Endothelial cell of umbilical vein (primary cell): ENCODE results near the gene CFAP69. TPM values are rescaled to one million over a fixed set of nuclear protein-coding genes. Genes with fewer than 3 reads are reported as not detected.

Source experiments
- BruUV-seq: library from RNA; stranded (reverse); fragments of 400-500 nt; replicated peaks from 2 replicates; lab custom pipeline; 2021; lab: Mats Ljungman, UMichigan
- CTCF ChIA-PET: fragments of 300-600, 350-600 bp; sonication (Branson Sonifier 250); formaldehyde crosslinking; loops from one replicate; lab custom pipeline; 2021; ENCODE audit warnings: antibody characterized with exemption, inconsistent platforms; lab: Charles Lee
- POLR2A ChIA-PET: fragments of 300-600, 350-600 bp; sonication (Branson Sonifier 250); formaldehyde crosslinking; loops from one replicate; lab custom pipeline; 2021; ENCODE audit warnings: antibody characterized with exemption, inconsistent platforms; lab: Charles Lee
- DNase-seq: peaks from one replicate; pipeline ENCODE4 v3.0.0-alpha.2; 2011; ENCODE audit warnings: low read depth, low spot score
- FAIRE-seq: peaks from 2 replicates; lab custom pipeline; 2011; peaks lifted over from hg19 to GRCh38; lab: Jason Lieb, UNC
- H2AFZ ChIP-seq: 2 replicates; pipeline ENCODE4 v1.6.0; 2012; ENCODE audit warnings: low read depth, low read length, control low read depth, inconsistent platforms
- H3K27ac ChIP-seq: 2 replicates; pipeline ENCODE4 v1.5.1; 2011; ENCODE audit warnings: low read depth, mild to moderate bottlenecking, control low read depth, low read length, moderate library complexity; ENCODE audit not compliant: insufficient read depth
- H3K27me3 ChIP-seq, 2 experiments: 2 replicates each; pipeline versions ENCODE4 v1.6.0 to v1.6.1; 2011; ENCODE audit warnings: low read length in 2 of 2, mixed read lengths in 1 of 2; ENCODE audit not compliant: control insufficient read depth in 2 of 2, insufficient read depth in 2 of 2
- H3K36me3 ChIP-seq, 2 experiments: 2 replicates in 1 of 2; 3 replicates in 1 of 2; pipeline ENCODE4 v1.5.1; 2011; ENCODE audit warnings: low read length in 2 of 2, mild to moderate bottlenecking in 1 of 2, moderate library complexity in 1 of 2; ENCODE audit not compliant: control insufficient read depth in 2 of 2, insufficient read depth in 2 of 2; ENCODE audit errors: extremely low read depth in 1 of 2
- H3K4me1 ChIP-seq: 3 replicates; pipeline ENCODE4 v1.5.1; 2011; ENCODE audit warnings: mild to moderate bottlenecking, low read length; ENCODE audit not compliant: control insufficient read depth, insufficient read depth; ENCODE audit errors: extremely low read depth
- H3K4me2 ChIP-seq: 2 replicates; pipeline ENCODE4 v1.6.1; 2011; ENCODE audit warnings: low read length, control low read depth, mixed read lengths; ENCODE audit not compliant: insufficient read depth
- H3K4me3 ChIP-seq, 3 experiments: fragments of 200-600 bp in 1 of 3; sonication (generic), shearing (Covaris generic) in 1 of 3; replicated peaks in 1 of 3; 2 replicates each; pipeline ENCODE4 v1.5.1; 2011 to 2016; ENCODE audit warnings: control low read depth in 3 of 3, low read length in 3 of 3, mild to moderate bottlenecking in 2 of 3, inconsistent platforms in 1 of 3, low read depth in 1 of 3, moderate library complexity in 1 of 3; ENCODE audit not compliant: insufficient read depth in 1 of 3
- H3K79me2 ChIP-seq: 2 replicates; pipeline ENCODE4 v1.6.0; 2012; ENCODE audit warnings: low read length, inconsistent platforms; ENCODE audit not compliant: control insufficient read depth, insufficient read depth
- H3K9ac ChIP-seq: replicated peaks from 2 replicates; pipeline ENCODE3; 2011; ENCODE audit warnings: low read length, control low read depth; ENCODE audit not compliant: insufficient read depth; ENCODE audit errors: extremely low read depth
- H3K9me1 ChIP-seq: replicated peaks from 3 replicates; pipeline ENCODE4 v1.6.0; 2011; ENCODE audit warnings: mild to moderate bottlenecking, low read length; ENCODE audit not compliant: control insufficient read depth, insufficient read depth; ENCODE audit errors: extremely low read depth
- H3K9me3 ChIP-seq: replicated peaks from 2 replicates; pipeline ENCODE4 v1.5.1; 2012; ENCODE audit warnings: low read length, inconsistent platforms; ENCODE audit not compliant: control insufficient read depth, insufficient read depth
- H4K20me1 ChIP-seq: replicated peaks from 2 replicates; pipeline ENCODE3; 2011; ENCODE audit warnings: mild to moderate bottlenecking, low read length; ENCODE audit not compliant: control insufficient read depth, insufficient read depth; ENCODE audit errors: extremely low read depth
- EZH2 ChIP-seq: IDR thresholded peaks from 2 replicates; pipeline ENCODE4 v1.6.1; 2012; ENCODE audit warnings: borderline replicate concordance, low read depth, mild to moderate bottlenecking, moderate library complexity, low read length, inconsistent platforms; ENCODE audit not compliant: severe bottlenecking
- FOS ChIP-seq: IDR thresholded peaks from 2 replicates; pipeline ENCODE4 v1.6.1; 2011; ENCODE audit warnings: mild to moderate bottlenecking, low read length, moderate library complexity, borderline replicate concordance; ENCODE audit not compliant: insufficient read depth
- GATA2 ChIP-seq: IDR thresholded peaks from 2 replicates; pipeline ENCODE4 v1.7.0; 2011; ENCODE audit warnings: low read depth, mild to moderate bottlenecking, moderate library complexity, mixed read lengths, low read length; ENCODE audit not compliant: insufficient read length, insufficient read depth
- JUN ChIP-seq: IDR thresholded peaks from 2 replicates; pipeline ENCODE4 v1.6.1; 2011; ENCODE audit warnings: borderline replicate concordance, low read depth; ENCODE audit not compliant: insufficient read length, insufficient read depth
- MYC ChIP-seq: IDR thresholded peaks from one replicate; pipeline ENCODE4 v1.6.1; 2011; ENCODE audit warnings: mild to moderate bottlenecking, low read depth, low read length
- POLR2A ChIP-seq: IDR thresholded peaks from 2 replicates; pipeline ENCODE4 v1.6.1; 2012; ENCODE audit warnings: low read depth, mild to moderate bottlenecking, control low read depth, low read length
- POLR2AphosphoS5 ChIP-seq: IDR thresholded peaks from 2 replicates; pipeline ENCODE4 v1.6.1; 2012; ENCODE audit warnings: low read depth, mild to moderate bottlenecking, control low read depth, low read length, moderate library complexity; ENCODE audit not compliant: insufficient read depth
- dilution Hi-C: fragments of 300-500 bp; cut with MboI; formaldehyde crosslinking; loops from one replicate; pipeline ENCODE4 v1.15.0; 2019; ENCODE audit warnings: low sequenced_read_pairs; ENCODE audit not compliant: extremely low pct_ligation_motif_present
- intact Hi-C: fragments of 100-400 bp; cut with micrococcal nuclease; formaldehyde crosslinking; loops from one replicate; pipeline ENCODE4 v1.10.0; 2022
- polyA plus RNA-seq, 4 experiments: library from polyadenylated mRNA; depleted of rRNA in 3 of 4; stranded (reverse) in 3 of 4; unstranded in 1 of 4; fragments of >200 nt; gene quantifications; 2 replicates each; pipeline versions ENCODE4 v1.2.1 to v1.2.3, GENCODE V29; 2011 to 2012; ENCODE audit warnings: missing spikeins in 1 of 4
- total RNA-seq: library from RNA; stranded (reverse); gene quantifications from 2 replicates; pipeline ENCODE4 v1.2.3, GENCODE V29; 2021
- TF ChIP-seq, protein P1 (sequence below), 2 donors: IDR thresholded peaks; 1 replicate in 1 of 2; 2 replicates in 1 of 2; pipeline ENCODE4 v1.5.1; 2011; ENCODE audit warnings: low read length in 2 of 2, mild to moderate bottlenecking in 2 of 2, moderate library complexity in 2 of 2, control low read depth in 1 of 2, inconsistent platforms in 1 of 2, low read depth in 1 of 2; ENCODE audit not compliant: insufficient read depth in 1 of 2; ENCODE audit errors: extremely low read depth in 1 of 2
- TF ChIP-seq, protein P2 (sequence below): IDR thresholded peaks from 2 replicates; pipeline ENCODE4 v1.6.1; 2011; ENCODE audit not compliant: insufficient read depth, insufficient read length

The CFAP69 gene
- total and polyA plus RNA-seq, 2 donors (not counting 3 experiments of a cell fraction or from before 2014, with no cell fraction given): 0.81 to 4.4 TPM

- Histone ChIP-seq H3K4me3 (no peak overlapping the region), H3K36me3 (no peaks in the 10 kb centered on the region), H3K4me2 (no peak overlapping the region), H3K9ac (no peak overlapping the region), H3K79me2 (no peaks in the 10 kb centered on the region), H3K9me1 (no peaks in the 10 kb centered on the region), H3K27me3 (peaks cover 19 to 22% of the 10 kb centered on the region in 2 experiments), H3K4me1 (no peaks in the 10 kb centered on the region), H4K20me1 (no peaks in the 10 kb centered on the region), H3K9me3 (no peaks in the 10 kb centered on the region), H2AFZ (no peak overlapping the region), H3K27ac (no peak overlapping the region)
- no peak for TF ChIP-seq POLR2AphosphoS5
- no peak for TF ChIP-seq GATA2
- no peak for TF ChIP-seq EZH2
- TF ChIP-seq, protein P1, sequence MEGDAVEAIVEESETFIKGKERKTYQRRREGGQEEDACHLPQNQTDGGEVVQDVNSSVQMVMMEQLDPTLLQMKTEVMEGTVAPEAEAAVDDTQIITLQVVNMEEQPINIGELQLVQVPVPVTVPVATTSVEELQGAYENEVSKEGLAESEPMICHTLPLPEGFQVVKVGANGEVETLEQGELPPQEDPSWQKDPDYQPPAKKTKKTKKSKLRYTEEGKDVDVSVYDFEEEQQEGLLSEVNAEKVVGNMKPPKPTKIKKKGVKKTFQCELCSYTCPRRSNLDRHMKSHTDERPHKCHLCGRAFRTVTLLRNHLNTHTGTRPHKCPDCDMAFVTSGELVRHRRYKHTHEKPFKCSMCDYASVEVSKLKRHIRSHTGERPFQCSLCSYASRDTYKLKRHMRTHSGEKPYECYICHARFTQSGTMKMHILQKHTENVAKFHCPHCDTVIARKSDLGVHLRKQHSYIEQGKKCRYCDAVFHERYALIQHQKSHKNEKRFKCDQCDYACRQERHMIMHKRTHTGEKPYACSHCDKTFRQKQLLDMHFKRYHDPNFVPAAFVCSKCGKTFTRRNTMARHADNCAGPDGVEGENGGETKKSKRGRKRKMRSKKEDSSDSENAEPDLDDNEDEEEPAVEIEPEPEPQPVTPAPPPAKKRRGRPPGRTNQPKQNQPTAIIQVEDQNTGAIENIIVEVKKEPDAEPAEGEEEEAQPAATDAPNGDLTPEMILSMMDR (IDR thresholded peaks at IDR 0.05; ENCODE audit: extremely low read depth in 1 of 2, insufficient read depth in 1 of 2, low read depth in 1 of 2, low read length in 2 of 2): no peak
- TF ChIP-seq MYC: no peak
- TF ChIP-seq, protein P2, sequence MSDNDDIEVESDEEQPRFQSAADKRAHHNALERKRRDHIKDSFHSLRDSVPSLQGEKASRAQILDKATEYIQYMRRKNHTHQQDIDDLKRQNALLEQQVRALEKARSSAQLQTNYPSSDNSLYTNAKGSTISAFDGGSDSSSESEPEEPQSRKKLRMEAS: no peak
- no peak for TF ChIP-seq JUN
- TF ChIP-seq FOS: no peak
- TF ChIP-seq POLR2A: no peak
- CTCF ChIA-PET: interaction anchor here (1.3 to 10.5 kb wide), 8 partner anchors 15 to 141 kb away, joined by 4 to 248 read pairs (median 15); partner anchors contain the start of gene GTPBP10
- FAIRE-seq (no peak), DNase-seq (no peak)
- intact Hi-C loops (no loop called here), dilution Hi-C loops (no loop called here)
- BruUV-seq: no TSS peak
- POLR2A ChIA-PET: no interaction called here
Measured at GRCh38 chr7:90313907-90314306, 68.9 kb downstream of the CFAP69 start.
